GM23248 (cell line): ENCODE data around the gene RFX4.

Experiments used
- EZH2 ChIP-seq: fragments of 200-600 bp; sonication (generic); IDR thresholded peaks from 2 replicates; pipeline ENCODE4 v1.6.1; 2018; ENCODE audit warnings: antibody characterized with exemption, mild to moderate bottlenecking; ENCODE audit not compliant: insufficient read depth, poor library complexity, severe bottlenecking
- EZH2phosphoT487 ChIP-seq: fragments of 200-600 bp; sonication (generic); IDR thresholded peaks from 2 replicates; pipeline ENCODE4 v1.6.1; 2018; ENCODE audit warnings: antibody characterized with exemption, moderate library complexity, mild to moderate bottlenecking, low read depth; ENCODE audit not compliant: insufficient read depth

DNA sequence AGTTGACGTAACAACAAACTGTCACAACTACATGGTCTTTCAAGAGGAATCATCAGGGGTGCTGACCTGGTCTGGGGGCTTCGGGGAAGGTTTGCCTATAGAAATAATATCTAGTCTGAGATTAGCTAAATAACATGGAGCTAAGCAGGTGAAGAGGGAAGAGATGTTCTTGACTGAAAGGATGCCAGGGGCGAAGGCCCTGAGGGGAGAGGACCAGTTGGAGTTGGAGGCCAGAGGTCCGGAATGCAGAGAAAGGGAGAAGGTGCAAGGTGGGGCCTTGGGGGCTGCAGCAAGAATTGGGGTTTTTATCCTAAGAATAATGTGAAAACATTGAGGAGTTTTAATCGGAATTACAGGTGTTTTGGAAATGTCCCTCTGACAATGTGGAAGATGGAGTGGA is 123.2 kb downstream of the RFX4 start:
- TF ChIP-seq EZH2: no peak
- no peak for TF ChIP-seq EZH2phosphoT487
